ENCODE measurements around the gene ITGA3. TPM values are rescaled to one million over a fixed set of nuclear protein-coding genes. Genes with fewer than 3 reads are reported as not detected.

ITGA3 gene
- total RNA-seq, 1 donor from 2014 or later, result 50.8 TPM

DNA sequence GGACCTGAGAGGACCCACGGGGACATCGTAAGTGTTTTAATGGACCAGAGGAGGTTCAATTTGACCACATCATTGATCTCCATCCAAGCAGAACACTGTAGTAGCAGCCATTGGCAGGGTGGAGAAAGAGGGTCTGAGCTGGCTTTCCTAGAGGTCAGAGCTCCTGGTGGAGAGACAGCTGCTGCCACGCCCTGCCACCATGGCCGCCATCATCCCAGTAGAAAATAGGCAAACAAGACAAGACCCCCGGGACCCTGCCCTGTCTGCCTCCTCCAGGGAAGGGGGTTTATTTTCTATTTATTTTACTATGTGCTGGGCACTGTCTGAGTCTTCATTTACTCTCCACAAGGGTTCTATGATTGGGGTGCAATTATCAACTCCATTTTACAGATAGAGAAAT, 11.4 kb upstream of the ITGA3 start:
- Histone ChIP-seq H3K4me3 (no peak overlapping the region), H3K36me3 (no peaks in the 10 kb centered on the region), H3K27ac (no peak overlapping the region), H3K4me1 (peaks cover 5% of the 10 kb centered on the region), H3K27me3 (no peaks in the 10 kb centered on the region), H3K9me3 (no peaks in the 10 kb centered on the region)
- DNase-seq (ENCODE audit: extremely low spot score in 2 of 2), result no peak
- intact Hi-C loops (cut with DNase I), result no loop called here
- TF ChIP-seq POLR2AphosphoS5 (IDR thresholded peaks at IDR 0.05; ENCODE audit: insufficient read depth in 1 of 2, low read depth in 1 of 2) (no peak), CTCF (IDR thresholded peaks at IDR 0.05) (no peak), POLR2A (IDR thresholded peaks at IDR 0.05) (no peak)

DNA sequence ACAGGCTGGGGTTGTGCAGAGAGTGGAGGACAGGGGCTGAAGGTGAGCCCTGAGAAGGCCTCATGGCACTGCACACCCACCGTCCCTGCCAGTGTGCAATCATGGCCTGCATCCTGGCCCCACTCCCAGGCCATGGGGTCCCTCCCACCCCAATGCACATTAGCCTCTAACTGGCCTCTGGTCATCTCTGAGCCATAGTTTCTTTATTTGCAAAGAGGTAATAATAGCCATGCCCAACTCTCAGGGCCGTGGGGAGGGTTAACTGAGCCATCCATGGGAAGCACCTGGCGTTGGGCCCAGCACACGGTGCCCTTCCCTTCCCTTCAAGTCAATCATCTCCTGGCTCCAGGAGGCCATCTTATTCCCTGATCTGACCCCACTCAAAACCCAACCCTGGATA, 10.8 kb upstream of the ITGA3 start:
- Histone ChIP-seq H3K4me3 (no peak overlapping the region), H3K36me3 (no peaks in the 10 kb centered on the region), H3K27ac (no peak overlapping the region), H3K27me3 (no peaks in the 10 kb centered on the region), H3K9me3 (no peaks in the 10 kb centered on the region), H3K4me1 (peaks cover 5% of the 10 kb centered on the region)
- intact Hi-C loops (cut with DNase I), result no loop called here
- no peak for TF ChIP-seq POLR2A (IDR thresholded peaks at IDR 0.05)
- no peak for TF ChIP-seq CTCF (IDR thresholded peaks at IDR 0.05)
- no peak for TF ChIP-seq POLR2AphosphoS5 (IDR thresholded peaks at IDR 0.05; ENCODE audit: insufficient read depth in 1 of 2, low read depth in 1 of 2)
- DNase-seq (ENCODE audit: extremely low spot score in 2 of 2), result no peak

GRCh38 chr17:50046179-50046578, 9.7 kb upstream of the ITGA3 start:
- no peaks in the 10 kb centered on the region for H3K27me3 ChIP-seq
- H3K36me3 ChIP-seq, result no peaks in the 10 kb centered on the region
- H3K27ac ChIP-seq, result no peak overlapping the region
- TF ChIP-seq POLR2A (IDR thresholded peaks at IDR 0.05) (no peak), POLR2AphosphoS5 (IDR thresholded peaks at IDR 0.05; ENCODE audit: insufficient read depth in 1 of 2, low read depth in 1 of 2) (no peak), CTCF (IDR thresholded peaks at IDR 0.05) (no peak)
- no peak for DNase-seq (ENCODE audit: extremely low spot score in 2 of 2)
- H3K9me3 ChIP-seq, result no peaks in the 10 kb centered on the region
- intact Hi-C loops (cut with DNase I), result no loop called here
- H3K4me1 ChIP-seq, result peaks cover 14% of the 10 kb centered on the region
- no peak overlapping the region for H3K4me3 ChIP-seq

GRCh38 chr17:50046667-50047066, 9.2 kb upstream of the ITGA3 start:
- no peak for TF ChIP-seq CTCF (IDR thresholded peaks at IDR 0.05)
- no peak overlapping the region for H3K4me3 ChIP-seq
- H3K27ac ChIP-seq, result no peak overlapping the region
- H3K9me3 ChIP-seq, result no peaks in the 10 kb centered on the region
- H3K27me3 ChIP-seq, result no peaks in the 10 kb centered on the region
- intact Hi-C loops (cut with DNase I), result no loop called here
- no peak for DNase-seq (ENCODE audit: extremely low spot score in 2 of 2)
- H3K4me1 ChIP-seq, result peaks cover 19% of the 10 kb centered on the region
- no peaks in the 10 kb centered on the region for H3K36me3 ChIP-seq

GRCh38 chr17:50047083-50047482, 8.8 kb upstream of the ITGA3 start:
- Histone ChIP-seq H3K27me3 (no peaks in the 10 kb centered on the region), H3K4me1 (peaks cover 23% of the 10 kb centered on the region), H3K27ac (no peak overlapping the region), H3K4me3 (no peak overlapping the region), H3K9me3 (no peaks in the 10 kb centered on the region), H3K36me3 (no peaks in the 10 kb centered on the region)
- DNase-seq (ENCODE audit: extremely low spot score in 2 of 2), result no peak
- TF ChIP-seq POLR2A (IDR thresholded peaks at IDR 0.05) (no peak), POLR2AphosphoS5 (IDR thresholded peaks at IDR 0.05; ENCODE audit: insufficient read depth in 1 of 2, low read depth in 1 of 2) (no peak), CTCF (IDR thresholded peaks at IDR 0.05) (no peak)
- intact Hi-C loops (cut with DNase I), result no loop called here
